Activated CD4-positive, alpha-beta T cell treated with anti-CD3 and anti-CD28 coated beads, Interleukin-2, amount 50 U/mL, for 24 hours (primary cell): ENCODE results near the gene GXYLT1.
"Not testable (repeated sequence)": the region's sequence is repeated elsewhere in the genome, so short reads cannot be mapped to it uniquely, and the experiment has no call there.

Experiments
- DNase-seq, 2 donors: peaks; one replicate each; pipeline ENCODE4 v3.0.0-alpha.2; 2020; ENCODE audit warnings: low read depth in 1 of 2, low spot score in 1 of 2

The GXYLT1 gene

DNA sequence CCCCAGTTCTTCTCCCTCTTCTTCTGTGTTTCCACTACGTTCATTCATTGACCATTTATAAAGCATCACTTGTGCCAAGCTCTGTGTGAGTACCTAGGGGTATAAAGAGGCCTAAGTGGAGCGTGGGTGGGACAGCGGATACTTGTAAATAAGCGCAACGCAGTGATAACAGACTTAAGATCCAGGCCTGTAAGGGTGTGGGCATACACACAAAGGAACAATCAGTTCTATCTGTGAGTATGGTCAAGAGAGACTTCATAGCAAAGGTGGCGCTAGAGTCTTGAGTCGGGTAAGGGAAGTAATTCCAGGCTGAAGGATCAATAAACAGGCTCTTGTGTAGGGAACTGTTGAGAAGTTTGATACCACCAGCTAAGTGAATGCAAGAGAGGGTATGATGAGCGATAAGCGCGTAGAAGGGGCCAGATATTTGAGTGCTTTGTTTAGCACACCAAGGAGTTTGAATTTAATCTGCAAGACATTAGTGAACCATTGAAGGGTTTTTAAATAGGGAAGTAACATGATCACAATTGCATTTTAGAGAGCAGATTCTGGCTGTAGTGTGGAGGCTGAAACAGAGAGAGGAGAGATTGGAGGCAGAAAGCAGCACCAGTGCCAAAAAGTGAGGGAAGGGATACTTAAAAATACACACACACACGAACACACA lies 1.0 kb upstream of the GXYLT1 start:
- DNase-seq, result no peak

DNA sequence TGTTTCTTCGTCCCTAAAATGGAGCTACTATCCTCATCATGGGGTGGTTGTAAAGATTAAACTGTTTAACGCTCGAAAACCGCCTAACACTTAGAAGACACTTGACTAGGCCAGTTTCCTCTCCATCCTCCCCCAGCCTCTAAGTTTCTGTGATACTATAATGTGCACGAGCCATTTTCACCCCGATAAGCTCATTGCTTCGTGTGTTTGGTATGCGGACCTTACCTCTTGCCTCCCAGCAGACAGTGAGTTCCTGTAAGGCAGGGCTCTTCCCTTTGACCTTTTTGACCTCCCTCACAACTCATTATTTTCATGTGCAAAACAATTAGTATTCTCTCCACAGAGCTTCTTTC lies 499 bp upstream of the GXYLT1 start:
- DNase-seq, result no peak

DNA sequence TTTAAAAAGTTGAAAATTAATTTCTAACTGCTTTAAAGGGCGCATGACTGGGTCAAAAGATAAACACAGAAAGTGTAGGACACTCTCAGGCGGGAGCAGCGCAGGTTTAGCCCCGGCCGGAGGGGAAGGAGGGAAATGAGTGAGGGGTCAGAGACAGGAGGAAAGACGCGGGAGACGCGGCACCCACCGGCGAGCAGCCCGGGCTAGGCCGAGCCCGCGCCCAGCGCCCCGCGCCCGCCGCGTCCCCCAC lies 591 bp downstream of the GXYLT1 start:
- no peak for DNase-seq

DNA sequence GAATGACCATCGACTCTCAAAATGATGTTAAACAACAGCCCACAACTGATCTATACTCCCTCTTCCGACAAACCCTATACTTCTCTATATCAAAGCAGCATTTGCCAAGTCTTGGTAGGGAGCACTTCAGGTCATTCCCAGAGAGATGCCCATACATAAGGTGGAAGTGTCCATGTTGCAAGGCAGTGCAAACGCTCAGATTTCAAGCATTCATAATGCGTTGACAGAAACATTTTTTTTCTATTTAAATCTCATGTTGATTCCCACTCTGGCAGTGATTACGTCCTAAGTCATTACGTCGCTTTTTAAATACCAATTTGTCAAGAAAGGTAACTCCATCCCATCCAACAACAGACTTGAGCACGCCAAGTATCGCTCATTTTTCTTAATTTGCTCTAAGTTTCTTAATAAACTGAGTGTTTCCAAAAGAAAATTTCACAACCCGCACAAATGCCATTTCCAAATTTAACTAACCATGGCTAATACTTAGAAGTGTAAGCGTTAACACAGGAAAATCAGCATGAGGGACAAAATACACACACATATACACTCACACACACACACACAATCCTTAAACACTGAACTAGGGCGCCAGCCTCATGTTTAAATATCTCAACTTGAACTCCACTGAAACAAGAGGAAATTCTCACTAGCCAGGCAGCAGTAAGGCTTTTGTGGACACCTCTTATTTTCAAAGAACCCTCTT lies 1.1 kb downstream of the GXYLT1 start:
- no peak for DNase-seq

DNA sequence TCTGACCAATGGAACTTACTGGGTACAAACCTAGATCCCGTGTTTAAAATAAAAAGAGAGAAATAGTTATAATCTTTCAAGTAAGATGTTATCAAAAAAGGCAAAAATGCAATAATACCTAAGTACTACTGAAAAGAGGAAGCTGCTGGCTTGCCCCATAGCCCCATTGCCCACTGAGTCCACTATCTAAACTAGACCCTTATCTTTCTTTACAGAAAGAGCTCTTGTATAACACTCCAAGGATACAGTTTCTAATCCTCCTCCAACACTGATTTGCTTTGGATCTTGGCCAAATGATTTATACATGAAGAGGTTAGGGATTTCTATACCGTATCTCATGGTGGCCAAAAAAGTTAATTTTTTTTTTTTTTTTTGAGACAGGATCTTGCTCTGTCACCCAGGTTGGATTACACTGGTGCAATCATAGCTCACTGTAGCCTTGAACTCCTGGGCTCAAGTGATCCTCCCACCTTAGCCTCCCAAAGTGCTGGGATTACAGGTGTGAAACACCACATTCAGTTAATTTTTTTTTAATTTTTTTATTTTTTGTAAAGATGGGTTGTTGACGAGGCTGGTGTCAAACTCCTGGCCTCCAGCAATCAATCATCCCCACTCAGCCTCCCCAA lies 2.6 kb downstream of the GXYLT1 start:
- DNase-seq, result no peak

DNA sequence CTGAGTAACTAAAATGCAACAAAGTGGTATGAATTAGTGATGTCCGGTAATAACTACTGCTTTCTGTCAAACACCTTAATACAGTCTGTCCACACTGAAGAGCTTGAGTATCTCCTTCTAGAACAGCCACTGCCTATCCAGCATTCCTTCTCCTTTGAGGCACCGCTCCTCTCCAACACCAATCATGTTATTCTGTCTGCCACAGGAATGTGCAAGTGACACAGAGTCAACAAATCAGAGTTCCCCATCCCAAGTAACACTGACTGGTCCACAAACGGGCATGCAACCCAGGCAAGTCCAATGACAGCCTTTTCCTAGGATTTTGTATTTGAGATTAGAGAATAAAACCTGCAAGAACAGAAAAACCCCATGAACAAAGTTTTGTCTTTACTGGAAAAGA lies 3.8 kb downstream of the GXYLT1 start:
- no peak for DNase-seq

DNA sequence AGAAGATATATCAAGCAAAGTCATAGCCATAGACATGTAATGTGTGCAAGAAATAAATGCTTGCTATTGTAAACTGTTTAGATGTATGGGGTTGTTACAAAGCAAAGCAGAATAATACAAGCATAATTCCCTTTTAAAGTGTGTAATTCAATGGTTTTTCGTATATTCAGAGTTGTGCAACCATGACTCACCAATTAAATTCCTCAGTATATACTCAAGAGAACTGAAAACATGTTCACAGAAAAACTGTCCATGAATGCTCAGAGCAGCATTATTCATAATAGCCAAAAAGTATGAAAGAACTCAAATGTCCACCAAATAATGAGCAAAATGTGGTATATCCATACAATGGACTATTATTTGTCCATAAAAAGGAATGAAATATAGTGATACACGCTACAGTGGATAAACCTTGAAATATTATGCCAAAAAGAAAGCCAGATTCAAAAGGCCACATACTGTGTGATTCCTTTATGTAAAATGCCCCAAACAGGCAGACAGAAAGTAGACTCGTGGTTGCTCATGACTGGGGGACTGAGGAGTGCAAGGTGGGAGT lies 9.3 kb downstream of the GXYLT1 start:
- no peak for DNase-seq

DNA sequence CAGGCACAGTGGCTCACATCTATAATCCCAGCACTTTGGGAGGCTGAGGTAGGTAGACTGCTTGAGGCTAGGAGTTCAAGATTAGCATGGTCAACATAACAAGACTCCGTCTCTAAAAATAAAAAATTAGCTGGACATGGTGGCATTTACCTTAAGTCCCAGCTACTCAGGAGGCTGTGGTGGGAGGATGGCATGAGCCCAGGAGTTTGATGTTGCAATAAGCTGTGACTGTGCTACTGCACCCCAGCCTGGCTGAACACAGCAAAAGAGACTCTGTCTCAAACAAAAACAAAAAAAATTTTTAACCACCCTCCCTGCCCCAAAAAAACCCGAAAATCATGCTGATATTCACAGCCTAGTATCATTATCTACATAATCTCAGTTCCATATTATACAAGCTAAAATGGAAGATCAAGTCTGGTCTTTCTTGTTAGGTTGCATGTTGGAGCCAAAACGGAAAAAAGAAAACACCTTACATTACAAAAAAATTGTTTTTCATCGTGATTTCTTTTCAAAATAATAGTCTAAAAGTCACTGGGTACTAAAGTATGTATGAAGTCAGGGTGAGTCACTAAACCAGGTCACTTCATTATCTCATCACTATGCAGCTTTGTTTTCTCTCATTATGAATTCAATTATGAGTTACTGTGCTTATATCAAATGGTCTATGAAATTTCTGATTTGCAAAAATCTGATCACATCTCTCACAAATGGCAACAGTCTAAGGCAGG lies 13.8 kb downstream of the GXYLT1 start:
- no peak for DNase-seq

DNA sequence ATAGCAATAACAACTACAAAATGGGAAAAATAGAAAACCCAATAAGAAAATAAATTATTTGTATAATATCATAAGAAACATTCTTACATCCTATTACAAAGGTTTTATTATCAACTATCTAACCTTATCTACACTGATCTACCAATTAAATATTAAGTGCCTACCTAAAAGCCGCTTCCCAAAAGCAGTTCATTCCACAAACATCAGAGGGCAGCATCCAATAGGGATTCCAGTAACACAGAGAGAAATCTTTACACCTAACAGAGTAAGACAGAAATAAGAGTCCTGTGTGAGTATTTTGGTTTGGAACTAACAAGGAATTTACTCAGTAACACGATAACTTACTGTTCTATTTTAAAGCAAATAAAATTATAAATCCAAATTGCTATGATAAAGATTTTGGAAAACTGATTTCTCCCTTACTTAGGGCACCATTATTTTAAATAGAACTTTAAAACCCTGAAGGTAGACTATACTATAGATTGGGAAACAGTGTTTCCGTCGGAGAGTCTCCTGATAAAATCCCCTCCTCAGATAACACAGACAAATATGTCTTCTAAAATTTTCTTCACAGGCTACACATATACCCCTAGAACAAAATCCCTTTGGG lies 15.0 kb downstream of the GXYLT1 start:
- DNase-seq, result no peak

DNA sequence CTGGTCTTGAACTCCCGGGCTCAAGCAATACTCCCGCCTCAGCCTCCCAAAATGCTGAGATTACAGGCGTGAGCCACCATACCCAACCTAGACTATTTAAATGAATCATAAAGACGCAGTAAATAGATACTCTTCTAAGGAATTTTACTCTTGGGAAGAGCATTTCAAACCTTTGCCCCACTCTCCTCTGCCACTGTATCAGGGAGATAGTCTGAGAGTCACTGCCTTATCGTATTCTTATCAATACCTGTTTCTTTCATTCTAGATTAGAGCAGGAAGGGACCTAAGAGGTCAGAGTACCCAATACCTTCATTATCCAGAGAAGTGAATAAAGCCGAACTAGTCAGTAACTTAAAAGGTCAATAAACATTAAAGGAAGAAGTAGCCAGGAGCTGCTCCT lies 15.8 kb downstream of the GXYLT1 start:
- no peak for DNase-seq

DNA sequence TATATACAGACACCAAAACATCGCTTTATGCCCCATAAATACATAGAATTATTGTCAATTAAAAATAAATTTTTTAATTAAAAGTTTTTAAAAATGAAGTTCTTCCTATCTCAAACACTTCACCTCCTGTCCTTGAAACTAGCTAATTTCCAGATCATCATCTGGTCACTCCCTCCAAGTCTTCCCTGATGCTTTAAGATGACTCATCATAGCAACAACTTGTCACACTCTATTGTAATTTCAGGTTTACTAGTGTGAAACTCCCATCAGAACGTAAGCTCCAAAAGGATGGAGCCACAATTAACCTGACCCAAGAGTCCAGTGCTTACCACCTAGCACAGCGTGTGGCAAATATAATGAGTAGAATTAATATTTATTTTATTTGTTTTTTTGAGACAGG lies 16.3 kb downstream of the GXYLT1 start:
- no peak for DNase-seq

DNA sequence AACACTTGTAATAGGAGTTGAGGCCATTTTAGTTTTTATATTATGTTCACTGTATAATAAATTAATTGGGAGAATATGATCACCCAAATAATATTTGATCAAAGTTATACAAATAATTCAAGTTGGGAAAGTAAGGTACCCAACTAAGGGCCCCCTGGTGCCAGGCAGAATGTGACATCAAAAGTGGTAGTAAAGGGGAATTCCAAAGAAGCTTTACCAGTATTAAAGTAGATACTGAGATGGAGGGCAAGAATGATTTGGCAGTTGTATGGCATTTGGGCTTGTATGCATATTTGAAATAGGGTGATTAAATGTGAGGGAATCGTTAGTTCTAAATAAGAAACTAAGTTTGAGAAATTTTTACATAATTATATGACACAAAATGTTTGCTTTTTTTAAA lies 17.7 kb downstream of the GXYLT1 start:
- DNase-seq, result no peak

DNA sequence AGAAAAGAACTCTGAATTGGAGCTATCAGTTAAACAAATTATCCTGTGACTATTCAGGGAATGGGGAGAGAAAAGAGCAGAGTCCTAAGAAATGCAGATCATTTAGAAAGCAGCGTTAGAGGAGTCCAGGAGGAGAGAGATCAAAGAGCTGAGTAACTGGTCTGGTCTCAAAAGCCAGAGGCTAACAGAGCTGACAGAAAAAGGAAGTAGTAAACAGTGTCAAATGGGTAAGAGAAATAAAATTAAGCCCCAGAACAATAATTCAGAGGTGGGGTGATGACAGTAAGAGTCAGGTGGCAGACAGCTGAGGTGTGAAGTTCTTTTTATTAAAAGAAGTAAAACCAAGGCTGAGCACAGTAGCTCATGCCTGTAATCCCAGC lies 19.3 kb downstream of the GXYLT1 start:
- no peak for DNase-seq

DNA sequence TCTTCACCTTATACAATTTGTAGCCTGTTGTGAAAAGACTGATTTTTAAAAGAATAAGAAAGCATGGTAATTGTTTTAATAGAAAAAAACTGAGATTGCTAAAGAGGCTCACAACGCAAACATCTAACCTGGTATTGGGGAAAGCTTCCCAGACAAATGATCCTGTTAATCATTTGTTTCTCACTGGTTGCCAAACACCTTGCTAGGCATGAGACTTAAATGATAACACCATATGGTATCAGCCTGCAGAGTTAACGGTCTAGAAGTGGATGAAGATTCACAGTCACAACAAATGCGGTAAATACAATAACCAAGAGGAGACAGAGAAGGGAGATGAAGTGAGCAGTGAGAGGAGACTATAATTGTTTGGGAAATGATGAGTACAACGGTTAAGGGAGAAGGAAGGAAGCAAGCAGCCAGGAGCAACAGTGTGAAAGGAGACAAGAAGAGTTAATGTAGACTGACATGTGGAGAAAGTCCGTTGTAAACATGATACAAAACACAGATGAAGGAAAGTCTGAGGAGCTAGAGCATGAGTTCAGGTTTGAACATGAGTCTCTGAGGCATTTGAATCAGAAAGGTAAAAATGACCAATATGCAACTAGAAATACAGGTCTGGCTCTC lies 19.8 kb downstream of the GXYLT1 start:
- no peak for DNase-seq

DNA sequence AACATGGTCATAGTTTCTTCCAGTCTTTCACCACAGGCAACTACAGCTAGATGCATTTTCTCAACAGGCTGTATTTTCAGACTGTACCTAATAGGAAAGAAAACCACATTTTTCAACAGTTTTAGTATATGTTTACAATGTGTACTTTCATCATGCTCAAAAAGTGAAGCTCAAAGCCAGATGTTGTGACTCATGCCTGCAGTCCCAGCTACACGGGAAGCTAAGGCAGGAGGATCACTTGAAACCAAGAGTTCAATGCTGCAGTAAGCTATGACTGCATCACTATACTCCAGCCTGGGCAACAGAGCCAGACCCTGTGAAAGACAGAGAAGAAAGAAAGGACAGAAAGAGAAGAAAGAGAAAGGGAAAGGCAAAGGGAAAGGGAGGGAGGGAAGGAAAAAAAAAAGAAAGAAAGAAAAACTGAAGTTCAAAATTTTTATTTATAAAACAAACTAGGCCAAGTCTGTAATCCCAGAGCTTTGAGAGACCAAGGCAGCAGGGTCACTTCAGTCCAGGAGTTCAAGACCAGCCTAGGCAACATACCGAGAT lies 25.5 kb downstream of the GXYLT1 start:
- no peak for DNase-seq

DNA sequence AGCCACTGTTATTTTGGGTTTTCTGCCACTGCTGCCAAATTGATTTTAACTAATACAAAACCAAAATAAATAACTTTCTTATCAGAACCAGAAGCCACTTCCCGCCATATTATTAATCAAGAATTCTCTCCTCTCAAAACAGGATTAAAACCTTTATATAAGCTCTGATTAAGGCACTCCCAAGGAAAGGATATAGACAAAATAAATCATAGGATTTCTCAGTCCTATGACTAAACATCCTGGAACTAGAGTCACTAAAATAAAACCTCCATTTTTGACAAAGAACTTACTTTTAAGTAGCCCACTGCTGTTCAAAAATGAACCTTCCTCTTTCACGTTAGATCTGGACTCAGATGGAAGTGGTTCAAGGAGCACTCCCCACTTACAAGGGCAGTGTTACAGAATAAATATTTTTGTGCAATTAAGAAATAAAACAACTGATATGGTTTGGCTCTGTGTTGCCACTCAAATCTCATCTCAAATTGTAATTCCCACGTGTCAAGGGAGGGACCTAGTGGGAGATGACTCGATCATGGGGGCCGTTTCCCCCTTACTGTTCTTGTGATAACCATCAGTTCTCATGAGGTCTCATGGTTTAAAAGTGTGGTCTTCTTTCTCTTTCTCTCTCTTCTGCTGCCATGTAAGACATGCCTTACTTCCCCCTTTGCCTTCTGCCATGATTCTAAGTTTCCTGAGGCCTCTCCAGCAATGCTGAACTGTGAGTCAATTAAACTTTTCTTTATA lies 26.4 kb downstream of the GXYLT1 start:
- no peak for DNase-seq

DNA sequence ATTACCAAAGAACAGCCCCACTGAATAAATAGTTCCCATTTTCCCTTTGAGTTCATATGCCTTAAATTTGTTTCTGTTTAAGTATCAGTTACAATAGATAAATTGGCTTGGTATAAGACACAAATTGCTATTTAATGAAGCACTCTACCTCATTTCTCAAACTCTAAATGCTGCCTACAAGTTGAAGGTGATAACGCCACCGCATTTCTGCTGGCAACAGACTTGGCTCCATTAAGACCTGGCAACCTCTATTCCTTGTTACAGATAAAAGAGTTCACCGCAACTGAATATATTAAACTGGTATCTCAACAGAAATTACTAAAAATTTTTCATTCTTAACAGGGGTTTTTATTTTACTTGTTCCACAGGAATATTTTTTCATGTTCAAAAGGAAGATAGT lies 35.6 kb downstream of the GXYLT1 start:
- no peak for DNase-seq

DNA sequence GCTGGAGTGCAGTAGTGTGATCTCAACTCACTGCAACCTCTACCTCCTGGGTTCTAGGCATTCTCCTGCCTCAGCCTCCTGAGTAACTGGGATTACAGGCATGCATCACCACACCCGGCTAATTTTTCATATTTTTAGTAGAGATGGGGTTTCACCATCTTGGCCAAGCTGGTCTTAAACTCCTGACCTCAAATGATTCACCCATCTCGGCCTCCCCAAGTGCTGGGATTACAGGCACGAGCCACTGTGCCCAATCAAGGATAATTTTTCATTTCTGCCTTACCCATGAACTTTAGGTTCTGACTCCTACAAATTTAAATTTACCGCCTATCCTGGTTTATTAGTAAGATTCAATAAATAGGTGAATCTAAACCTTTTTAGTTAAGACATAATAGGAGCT lies 37.9 kb downstream of the GXYLT1 start:
- DNase-seq, result not testable (repeated sequence)

DNA sequence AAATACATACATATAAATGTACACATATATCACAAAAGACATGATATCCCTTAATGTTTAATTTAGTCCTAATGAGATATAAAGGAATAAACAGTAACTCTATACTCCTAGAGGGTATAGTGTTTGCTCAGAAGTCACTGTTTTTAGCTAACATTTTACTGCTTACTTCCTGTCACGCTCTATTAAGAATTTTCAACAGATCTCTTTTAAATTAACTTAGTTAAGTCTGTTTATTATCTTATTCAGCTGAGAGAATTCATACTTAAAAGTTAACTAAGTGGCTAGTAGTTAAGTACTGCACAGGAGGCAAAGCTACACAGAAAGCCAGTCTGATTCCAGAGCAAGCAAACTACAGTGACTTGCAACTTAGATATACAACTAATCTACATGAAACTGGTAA lies 39.9 kb downstream of the GXYLT1 start:
- no peak for DNase-seq

DNA sequence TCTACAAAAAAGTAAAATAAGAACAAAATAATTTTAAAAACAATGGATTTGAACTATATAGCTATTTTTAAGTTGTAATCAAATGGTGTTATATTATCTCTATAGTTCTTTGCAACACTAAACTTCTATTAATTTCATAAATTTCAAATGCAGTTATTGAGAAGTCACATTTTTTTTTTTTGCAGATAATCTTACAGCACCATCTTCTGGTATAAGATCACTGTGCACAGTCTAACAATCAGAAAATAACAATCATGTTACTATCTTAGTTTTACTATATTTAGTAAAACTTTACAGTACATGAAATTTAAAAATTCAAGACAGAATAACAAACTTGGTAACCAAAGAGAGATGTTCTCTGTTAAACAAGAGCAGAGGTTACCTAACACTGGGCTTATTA lies 40.6 kb downstream of the GXYLT1 start:
- no peak for DNase-seq
